COLO829 (cell line): Measurements from ENCODE around the gene CD40.
A peak's percentile ranks its signal among the peaks of the same experiment; 100 is the strongest.

ENCODE experiments used
- DNase-seq: peaks from one replicate; pipeline ENCODE4 v3.0.0; 2012; ENCODE audit warnings: low spot score

The CD40 gene

GRCh38 chr20:46172961-46173536 is 54.9 kb downstream of the CD40 start:
- DNase-seq: no peak

- DNase-seq: no peak
These were observed 55.7 kb downstream of the CD40 start for GRCh38 chr20:46173652-46174468.

GRCh38 chr20:46174469-46175126 is 56.5 kb downstream of the CD40 start:
- peak; percentile 72 for DNase-seq

- no peak for DNase-seq
These were observed 57.0 kb downstream of the CD40 start for GRCh38 chr20:46175127-46175494.

GRCh38 chr20:46176739-46177378 is 58.7 kb downstream of the CD40 start:
- no peak for DNase-seq

GRCh38 chr20:46177768-46178167 is 59.7 kb downstream of the CD40 start:
- DNase-seq: no peak

- DNase-seq: no peak
These were observed 60.8 kb downstream of the CD40 start for GRCh38 chr20:46178891-46179290.
